Measurements from ENCODE around the gene PFDN4.

- TF ChIP-seq, protein P1, sequence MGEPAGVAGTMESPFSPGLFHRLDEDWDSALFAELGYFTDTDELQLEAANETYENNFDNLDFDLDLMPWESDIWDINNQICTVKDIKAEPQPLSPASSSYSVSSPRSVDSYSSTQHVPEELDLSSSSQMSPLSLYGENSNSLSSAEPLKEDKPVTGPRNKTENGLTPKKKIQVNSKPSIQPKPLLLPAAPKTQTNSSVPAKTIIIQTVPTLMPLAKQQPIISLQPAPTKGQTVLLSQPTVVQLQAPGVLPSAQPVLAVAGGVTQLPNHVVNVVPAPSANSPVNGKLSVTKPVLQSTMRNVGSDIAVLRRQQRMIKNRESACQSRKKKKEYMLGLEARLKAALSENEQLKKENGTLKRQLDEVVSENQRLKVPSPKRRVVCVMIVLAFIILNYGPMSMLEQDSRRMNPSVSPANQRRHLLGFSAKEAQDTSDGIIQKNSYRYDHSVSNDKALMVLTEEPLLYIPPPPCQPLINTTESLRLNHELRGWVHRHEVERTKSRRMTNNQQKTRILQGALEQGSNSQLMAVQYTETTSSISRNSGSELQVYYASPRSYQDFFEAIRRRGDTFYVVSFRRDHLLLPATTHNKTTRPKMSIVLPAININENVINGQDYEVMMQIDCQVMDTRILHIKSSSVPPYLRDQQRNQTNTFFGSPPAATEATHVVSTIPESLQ (CRISPR knock-in tag; IDR thresholded peaks at IDR 0.05): no peak
- TF ChIP-seq ZNF138 (CRISPR knock-in tag; conservative IDR thresholded peaks at IDR 0.05) (no peak), ETV6 (CRISPR knock-in tag; IDR thresholded peaks at IDR 0.05) (0 out of 2 replicates have a peak, but pooled peaks have one; percentile 2), ZNF416 (CRISPR knock-in tag; IDR thresholded peaks at IDR 0.05) (no peak), FOXJ3 (CRISPR knock-in tag; IDR thresholded peaks at IDR 0.05; ENCODE audit: borderline replicate concordance) (no peak), E2F1 (CRISPR knock-in tag; IDR thresholded peaks at IDR 0.05) (no peak), ESRRA (CRISPR knock-in tag; IDR thresholded peaks at IDR 0.05; ENCODE audit: borderline replicate concordance) (no peak), ZNF317 (CRISPR knock-in tag; IDR thresholded peaks at IDR 0.05; ENCODE audit: borderline replicate concordance, low read depth) (no peak), USF1 (CRISPR knock-in tag; IDR thresholded peaks at IDR 0.05) (no peak), JUN (CRISPR knock-in tag; IDR thresholded peaks at IDR 0.05) (peak; percentile 79; the same call in 1 of the 2 replicates)
- TF ChIP-seq, protein P2, sequence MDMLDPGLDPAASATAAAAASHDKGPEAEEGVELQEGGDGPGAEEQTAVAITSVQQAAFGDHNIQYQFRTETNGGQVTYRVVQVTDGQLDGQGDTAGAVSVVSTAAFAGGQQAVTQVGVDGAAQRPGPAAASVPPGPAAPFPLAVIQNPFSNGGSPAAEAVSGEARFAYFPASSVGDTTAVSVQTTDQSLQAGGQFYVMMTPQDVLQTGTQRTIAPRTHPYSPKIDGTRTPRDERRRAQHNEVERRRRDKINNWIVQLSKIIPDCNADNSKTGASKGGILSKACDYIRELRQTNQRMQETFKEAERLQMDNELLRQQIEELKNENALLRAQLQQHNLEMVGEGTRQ (CRISPR knock-in tag; IDR thresholded peaks at IDR 0.05): no peak
- TF ChIP-seq, protein P3, sequence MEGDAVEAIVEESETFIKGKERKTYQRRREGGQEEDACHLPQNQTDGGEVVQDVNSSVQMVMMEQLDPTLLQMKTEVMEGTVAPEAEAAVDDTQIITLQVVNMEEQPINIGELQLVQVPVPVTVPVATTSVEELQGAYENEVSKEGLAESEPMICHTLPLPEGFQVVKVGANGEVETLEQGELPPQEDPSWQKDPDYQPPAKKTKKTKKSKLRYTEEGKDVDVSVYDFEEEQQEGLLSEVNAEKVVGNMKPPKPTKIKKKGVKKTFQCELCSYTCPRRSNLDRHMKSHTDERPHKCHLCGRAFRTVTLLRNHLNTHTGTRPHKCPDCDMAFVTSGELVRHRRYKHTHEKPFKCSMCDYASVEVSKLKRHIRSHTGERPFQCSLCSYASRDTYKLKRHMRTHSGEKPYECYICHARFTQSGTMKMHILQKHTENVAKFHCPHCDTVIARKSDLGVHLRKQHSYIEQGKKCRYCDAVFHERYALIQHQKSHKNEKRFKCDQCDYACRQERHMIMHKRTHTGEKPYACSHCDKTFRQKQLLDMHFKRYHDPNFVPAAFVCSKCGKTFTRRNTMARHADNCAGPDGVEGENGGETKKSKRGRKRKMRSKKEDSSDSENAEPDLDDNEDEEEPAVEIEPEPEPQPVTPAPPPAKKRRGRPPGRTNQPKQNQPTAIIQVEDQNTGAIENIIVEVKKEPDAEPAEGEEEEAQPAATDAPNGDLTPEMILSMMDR (IDR thresholded peaks at IDR 0.05): peak; percentile 40
- TF ChIP-seq, protein P4, sequence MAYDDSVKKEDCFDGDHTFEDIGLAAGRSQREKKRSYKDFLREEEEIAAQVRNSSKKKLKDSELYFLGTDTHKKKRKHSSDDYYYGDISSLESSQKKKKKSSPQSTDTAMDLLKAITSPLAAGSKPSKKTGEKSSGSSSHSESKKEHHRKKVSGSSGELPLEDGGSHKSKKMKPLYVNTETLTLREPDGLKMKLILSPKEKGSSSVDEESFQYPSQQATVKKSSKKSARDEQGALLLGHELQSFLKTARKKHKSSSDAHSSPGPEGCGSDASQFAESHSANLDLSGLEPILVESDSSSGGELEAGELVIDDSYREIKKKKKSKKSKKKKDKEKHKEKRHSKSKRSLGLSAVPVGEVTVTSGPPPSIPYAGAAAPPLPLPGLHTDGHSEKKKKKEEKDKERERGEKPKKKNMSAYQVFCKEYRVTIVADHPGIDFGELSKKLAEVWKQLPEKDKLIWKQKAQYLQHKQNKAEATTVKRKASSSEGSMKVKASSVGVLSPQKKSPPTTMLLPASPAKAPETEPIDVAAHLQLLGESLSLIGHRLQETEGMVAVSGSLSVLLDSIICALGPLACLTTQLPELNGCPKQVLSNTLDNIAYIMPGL (CRISPR knock-in tag; IDR thresholded peaks at IDR 0.05): peak; percentile 91
Measured at GRCh38 chr20:54207743-54208547, at the start of gene PFDN4.

Measured in WTC11 (cell line).